ENCODE measurements around the gene RGS6. TPM values are rescaled to one million over a fixed set of nuclear protein-coding genes. Genes with fewer than 3 reads are reported as not detected.

The RGS6 gene
- total RNA-seq, 6 donors from 2014 or later: 0.83 to 12.9 (median 2.2) TPM; not detected in 1

DNA sequence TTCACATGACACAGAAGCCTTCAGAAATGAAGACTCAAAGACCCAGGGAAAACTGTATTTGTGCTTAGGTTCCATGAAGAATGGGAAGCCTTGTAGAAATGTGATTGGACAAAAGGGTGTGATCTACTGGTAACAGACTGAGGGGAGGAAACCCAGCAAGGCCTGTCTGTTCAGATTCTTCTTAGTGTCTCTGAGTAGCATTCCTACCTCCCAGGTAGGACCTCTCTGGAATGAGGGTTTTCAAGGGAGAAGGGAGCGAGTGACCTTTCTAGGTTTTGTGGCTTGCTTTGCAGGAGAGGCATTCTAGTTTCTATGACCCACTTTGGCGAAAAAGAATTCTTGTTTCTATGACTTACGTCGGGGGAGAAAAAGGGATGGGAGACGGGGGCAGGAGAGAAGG is 560.0 kb downstream of the RGS6 start:
- Histone ChIP-seq H3K27ac (no peak overlapping the region), H3K27me3 (no peaks in the 10 kb centered on the region), H3K9me3 (peaks cover 0 to 5% (median 1%) of the 10 kb centered on the region in 4 donors), H3K36me3 (no peaks in the 10 kb centered on the region), H3K4me3 (no peak overlapping the region), H3K4me1 (no peaks in the 10 kb centered on the region)
- no peak for TF ChIP-seq POLR2AphosphoS5 (IDR thresholded peaks at IDR 0.05)
- TF ChIP-seq EP300 (IDR thresholded peaks at IDR 0.05): no peak
- TF ChIP-seq POLR2A (IDR thresholded peaks at IDR 0.05): no peak
- TF ChIP-seq, protein P1, sequence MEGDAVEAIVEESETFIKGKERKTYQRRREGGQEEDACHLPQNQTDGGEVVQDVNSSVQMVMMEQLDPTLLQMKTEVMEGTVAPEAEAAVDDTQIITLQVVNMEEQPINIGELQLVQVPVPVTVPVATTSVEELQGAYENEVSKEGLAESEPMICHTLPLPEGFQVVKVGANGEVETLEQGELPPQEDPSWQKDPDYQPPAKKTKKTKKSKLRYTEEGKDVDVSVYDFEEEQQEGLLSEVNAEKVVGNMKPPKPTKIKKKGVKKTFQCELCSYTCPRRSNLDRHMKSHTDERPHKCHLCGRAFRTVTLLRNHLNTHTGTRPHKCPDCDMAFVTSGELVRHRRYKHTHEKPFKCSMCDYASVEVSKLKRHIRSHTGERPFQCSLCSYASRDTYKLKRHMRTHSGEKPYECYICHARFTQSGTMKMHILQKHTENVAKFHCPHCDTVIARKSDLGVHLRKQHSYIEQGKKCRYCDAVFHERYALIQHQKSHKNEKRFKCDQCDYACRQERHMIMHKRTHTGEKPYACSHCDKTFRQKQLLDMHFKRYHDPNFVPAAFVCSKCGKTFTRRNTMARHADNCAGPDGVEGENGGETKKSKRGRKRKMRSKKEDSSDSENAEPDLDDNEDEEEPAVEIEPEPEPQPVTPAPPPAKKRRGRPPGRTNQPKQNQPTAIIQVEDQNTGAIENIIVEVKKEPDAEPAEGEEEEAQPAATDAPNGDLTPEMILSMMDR (IDR thresholded peaks at IDR 0.05): no peak
- no peak for ATAC-seq (ENCODE audit: low FRiP score in 2 of 2)
- DNase-seq: no peak
- 89 to 97% methylated on average over 5 of the region's 5 CpGs for WGBS, 2 donors

DNA sequence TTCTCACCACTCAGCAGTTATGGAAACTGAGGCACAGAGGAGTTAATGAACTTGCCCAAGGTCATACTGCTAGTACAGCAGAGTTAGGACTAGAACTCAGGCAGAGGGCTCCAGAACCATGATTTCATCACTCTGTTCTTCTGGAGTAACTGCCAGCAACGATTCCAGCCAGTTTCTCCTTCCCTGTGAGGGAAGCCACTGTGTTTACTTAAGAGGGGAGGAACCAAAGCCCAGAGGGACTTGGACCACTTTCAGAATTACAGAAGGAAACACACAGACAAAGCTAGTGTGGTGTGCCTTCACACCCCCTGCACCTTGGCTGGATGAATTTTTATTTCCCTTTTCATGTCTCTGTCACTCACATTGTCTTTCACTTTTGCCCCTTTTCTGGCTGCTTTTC is 563.4 kb downstream of the RGS6 start:
- Histone ChIP-seq H3K9me3 (peaks cover 0 to 5% (median 0%) of the 10 kb centered on the region in 4 donors), H3K27me3 (no peaks in the 10 kb centered on the region), H3K4me1 (no peaks in the 10 kb centered on the region), H3K4me3 (no peak overlapping the region), H3K36me3 (no peaks in the 10 kb centered on the region), H3K27ac (no peak overlapping the region)
- DNase-seq (no peak), ATAC-seq (ENCODE audit: low FRiP score in 2 of 2) (peak in 1 of 2 donors; percentile 45)
- WGBS, 2 donors: 0 to 5% methylated on average over 1 of the region's 1 CpG
- no peak for TF ChIP-seq POLR2A (IDR thresholded peaks at IDR 0.05)
- TF ChIP-seq EP300 (IDR thresholded peaks at IDR 0.05): no peak
- TF ChIP-seq POLR2AphosphoS5 (IDR thresholded peaks at IDR 0.05): no peak
- TF ChIP-seq, protein P1 (IDR thresholded peaks at IDR 0.05): no peak

DNA sequence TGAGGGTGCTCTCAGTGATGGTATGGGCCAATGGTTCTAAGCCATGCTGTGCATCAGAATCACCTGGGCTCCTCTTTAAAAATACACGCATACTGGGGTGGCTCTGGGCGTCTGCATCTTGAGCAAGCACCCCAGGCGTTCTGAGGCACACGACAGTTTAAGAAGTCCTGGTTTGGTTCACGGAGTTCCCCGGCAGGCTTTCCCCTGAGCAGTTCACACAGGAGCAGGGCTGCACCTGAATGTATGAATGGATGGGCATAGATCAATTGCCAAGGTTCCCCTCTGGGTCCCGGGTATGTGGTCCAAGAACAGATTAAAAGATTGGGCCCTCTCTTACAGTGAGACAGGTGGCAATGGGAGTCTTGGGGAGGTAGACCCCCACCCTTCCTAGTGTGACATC is 566.4 kb downstream of the RGS6 start:
- Histone ChIP-seq H3K27me3 (no peaks in the 10 kb centered on the region), H3K27ac (no peak overlapping the region), H3K4me1 (no peaks in the 10 kb centered on the region), H3K9me3 (peaks cover 0 to 2% (median 0%) of the 10 kb centered on the region in 4 donors), H3K36me3 (no peaks in the 10 kb centered on the region), H3K4me3 (no peak overlapping the region)
- 88 to 95% methylated on average over 6 to 7 of the region's 7 CpGs for WGBS, 2 donors
- DNase-seq (no peak), ATAC-seq (ENCODE audit: low FRiP score in 2 of 2) (no peak)
- TF ChIP-seq, protein P1 (IDR thresholded peaks at IDR 0.05): no peak
- no peak for TF ChIP-seq EP300 (IDR thresholded peaks at IDR 0.05)
- no peak for TF ChIP-seq POLR2AphosphoS5 (IDR thresholded peaks at IDR 0.05)
- no peak for TF ChIP-seq POLR2A (IDR thresholded peaks at IDR 0.05)

DNA sequence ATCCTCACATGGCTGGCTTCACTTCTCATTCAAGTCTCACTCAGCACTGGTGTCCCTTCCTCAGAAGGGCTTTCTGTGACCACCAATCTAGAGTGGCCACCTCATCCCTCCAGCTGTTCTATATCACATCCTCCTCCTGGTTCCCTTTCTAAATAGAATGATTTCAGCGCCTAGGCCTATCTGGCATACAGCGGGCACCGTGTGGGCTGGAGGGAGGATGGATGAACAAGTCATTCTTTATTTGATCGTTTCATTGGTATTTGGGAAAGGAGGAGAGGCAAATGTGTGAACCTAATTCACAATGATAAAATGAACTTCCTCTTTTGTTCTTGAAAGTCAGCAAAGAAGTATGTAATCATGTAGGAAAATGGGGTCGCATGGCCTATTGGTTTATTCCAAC is 567.5 kb downstream of the RGS6 start:
- Histone ChIP-seq H3K27me3 (no peaks in the 10 kb centered on the region), H3K36me3 (no peaks in the 10 kb centered on the region), H3K4me3 (no peak overlapping the region), H3K4me1 (no peaks in the 10 kb centered on the region), H3K27ac (no peak overlapping the region), H3K9me3 (no peaks in the 10 kb centered on the region)
- 85 to 89% methylated on average over 5 of the region's 5 CpGs for WGBS, 2 donors
- ATAC-seq (ENCODE audit: low FRiP score in 2 of 2) (no peak), DNase-seq (no peak)
- TF ChIP-seq POLR2AphosphoS5 (IDR thresholded peaks at IDR 0.05): no peak
- TF ChIP-seq POLR2A (IDR thresholded peaks at IDR 0.05): no peak
- TF ChIP-seq, protein P1 (IDR thresholded peaks at IDR 0.05): no peak
- TF ChIP-seq EP300 (IDR thresholded peaks at IDR 0.05): no peak

DNA sequence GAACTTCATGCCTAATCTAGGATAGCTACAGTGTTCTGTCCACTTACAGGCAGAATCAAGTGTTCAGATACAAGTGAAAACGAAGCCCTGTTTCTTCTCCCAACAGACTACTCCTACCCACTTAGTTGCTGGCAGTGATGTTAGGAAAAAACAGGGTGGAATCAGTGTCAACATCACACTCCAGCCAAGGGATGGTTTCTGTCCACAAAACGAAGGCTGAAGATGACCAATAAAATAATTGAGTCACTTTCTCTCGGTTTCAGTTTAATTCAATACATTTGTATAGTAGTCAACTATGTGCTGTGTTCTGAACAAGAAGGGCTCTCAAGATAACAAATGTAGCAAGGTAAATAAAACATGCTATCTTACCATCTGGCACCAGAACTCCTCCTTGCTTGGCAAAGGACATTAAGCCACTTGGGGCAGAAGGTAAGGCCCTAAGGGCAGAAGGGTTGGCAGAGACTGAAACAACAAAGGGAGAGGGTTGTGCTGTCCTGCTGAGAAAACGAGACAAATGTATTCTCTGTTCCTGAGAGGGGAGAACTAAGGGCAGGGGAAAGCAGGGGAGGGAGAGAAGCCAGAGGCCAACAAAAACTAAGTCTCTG is 568.1 kb downstream of the RGS6 start:
- DNase-seq (no peak), ATAC-seq (ENCODE audit: low FRiP score in 2 of 2) (peak in 1 of 2 donors; percentile 29)
- Histone ChIP-seq H3K27me3 (no peaks in the 10 kb centered on the region), H3K9me3 (no peaks in the 10 kb centered on the region), H3K36me3 (no peaks in the 10 kb centered on the region), H3K4me3 (no peak overlapping the region), H3K4me1 (no peaks in the 10 kb centered on the region), H3K27ac (no peak overlapping the region)
- TF ChIP-seq, protein P1 (IDR thresholded peaks at IDR 0.05): no peak
- TF ChIP-seq EP300 (IDR thresholded peaks at IDR 0.05) (no peak), POLR2AphosphoS5 (IDR thresholded peaks at IDR 0.05) (no peak), POLR2A (IDR thresholded peaks at IDR 0.05) (no peak)
- 67% methylated on average over 4 of the region's 4 CpGs for WGBS, 2 donors
